Mucosa of gallbladder (tissue), 1 donor: ENCODE data around the gene CAPN6. TPM values are rescaled to one million over a fixed set of nuclear protein-coding genes. Genes with fewer than 3 reads are reported as not detected.

ENCODE experiments used
- DNase-seq: peaks from one replicate; pipeline ENCODE4 v3.0.0-alpha.2; 2020; ENCODE audit warnings: low spot score
- total RNA-seq: library from RNA; stranded (reverse); gene quantifications from one replicate; pipeline ENCODE4 v1.2.1, GENCODE V29; 2021
- donor health status: DM: no; HTN: no; CAD: no.

Gene CAPN6
- total RNA-seq, 1 donor from 2014 or later: 35.6 TPM

DNA sequence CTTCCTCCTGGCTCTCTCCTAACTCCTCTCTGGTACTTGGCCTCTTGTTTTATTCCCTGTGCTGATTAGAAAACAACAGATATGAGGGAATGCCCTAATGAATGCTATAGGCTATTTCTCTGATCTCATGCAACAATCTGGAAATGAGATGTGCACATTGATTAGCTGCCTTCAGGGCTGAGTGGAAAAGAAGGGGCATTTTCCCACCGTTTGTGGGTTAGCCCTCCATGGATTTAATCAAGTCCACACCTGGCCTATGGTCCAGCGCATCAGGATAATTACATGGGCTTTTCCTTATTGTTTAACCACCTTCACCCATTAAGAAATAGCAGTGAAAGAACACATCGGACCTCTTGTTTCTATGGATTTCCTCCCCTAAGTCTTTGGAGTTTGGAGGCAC lies 70.0 kb downstream of the CAPN6 start:
- DNase-seq: no peak

GRCh38 chrX:111199505-111199904 lies 70.8 kb downstream of the CAPN6 start:
- DNase-seq: no peak

Other genes with a start within 250 kb of the CAPN6 start
- gene PAK3, start 174.3 kb downstream of the CAPN6 start, total RNA-seq: 1.0 TPM
- 0.95 TPM for gene DCX, start 141.7 kb upstream of the CAPN6 start, total RNA-seq
- gene SERTM2, start 241.2 kb upstream of the CAPN6 start, total RNA-seq: 0.06 TPM